NCI-H2196 treated with DMSO at 0.1 percent for 48 hours (cell line): Measurements from ENCODE around the gene SLC9A5.

Source experiments
- DNase-seq: peaks from one replicate; lab custom pipeline; 2025; ENCODE audit not compliant: unreplicated experiment; lab: John Stamatoyannopoulos, UW

The SLC9A5 gene

GRCh38 chr16:67280090-67281015, 31.6 kb downstream of the SLC9A5 start:
- no peak for DNase-seq

GRCh38 chr16:67281536-67282446, 33.0 kb downstream of the SLC9A5 start:
- no peak for DNase-seq

DNA sequence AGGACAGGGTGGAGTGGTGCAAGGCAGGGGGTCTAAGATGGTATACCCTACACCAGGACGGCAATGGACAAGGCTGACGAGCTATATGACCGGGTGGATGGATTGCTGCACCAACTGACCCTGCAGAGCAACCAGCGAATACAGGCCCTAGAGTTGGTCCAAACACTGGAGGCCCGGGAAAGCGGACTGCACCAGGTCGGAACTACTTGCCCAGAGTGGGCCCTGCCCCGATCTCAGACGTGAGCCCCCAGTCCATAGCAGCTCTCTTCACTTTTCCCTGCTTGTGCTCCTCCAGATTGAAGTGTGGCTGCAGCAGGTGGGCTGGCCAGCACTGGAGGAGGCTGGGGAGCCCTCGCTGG, 33.6 kb downstream of the SLC9A5 start:
- no peak for DNase-seq

DNA sequence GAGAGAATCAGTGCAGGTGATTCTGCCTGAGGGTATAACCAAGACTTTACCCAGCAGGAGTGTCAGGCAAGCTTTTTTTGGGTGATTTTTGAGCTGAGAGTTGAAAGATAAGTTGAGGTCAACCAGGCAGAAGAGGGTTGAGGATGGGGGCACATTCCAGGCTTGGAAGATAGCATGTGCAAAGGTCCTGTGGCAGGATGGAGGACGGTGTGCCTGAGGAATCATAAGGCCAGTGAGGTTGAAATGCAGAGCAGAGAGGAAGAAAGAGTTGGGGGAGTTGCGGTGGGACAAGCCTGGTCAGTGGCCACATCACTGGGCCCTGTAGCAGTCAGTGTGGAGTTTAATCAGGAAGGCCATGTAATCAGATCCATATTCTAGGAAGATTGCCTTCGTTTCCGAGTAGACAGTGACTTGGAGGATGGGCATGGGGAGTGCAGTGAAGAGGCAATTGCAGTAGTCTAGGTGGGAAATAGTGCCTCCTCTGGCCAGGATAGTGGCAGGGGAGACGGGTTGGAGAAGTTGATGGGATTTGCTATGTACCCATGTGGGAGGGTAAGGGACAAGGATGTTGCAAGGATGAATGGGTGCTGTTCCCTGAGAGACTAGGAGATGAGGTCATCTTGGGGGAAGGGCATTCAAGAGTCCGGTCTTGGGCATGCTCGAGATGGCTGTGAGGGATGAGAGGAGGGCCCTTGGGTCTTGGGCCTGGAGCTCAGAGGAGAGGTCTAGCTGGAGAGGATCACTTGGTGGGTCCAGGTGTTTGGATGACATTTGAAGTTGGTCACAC, 34.5 kb downstream of the SLC9A5 start:
- no peak for DNase-seq

DNA sequence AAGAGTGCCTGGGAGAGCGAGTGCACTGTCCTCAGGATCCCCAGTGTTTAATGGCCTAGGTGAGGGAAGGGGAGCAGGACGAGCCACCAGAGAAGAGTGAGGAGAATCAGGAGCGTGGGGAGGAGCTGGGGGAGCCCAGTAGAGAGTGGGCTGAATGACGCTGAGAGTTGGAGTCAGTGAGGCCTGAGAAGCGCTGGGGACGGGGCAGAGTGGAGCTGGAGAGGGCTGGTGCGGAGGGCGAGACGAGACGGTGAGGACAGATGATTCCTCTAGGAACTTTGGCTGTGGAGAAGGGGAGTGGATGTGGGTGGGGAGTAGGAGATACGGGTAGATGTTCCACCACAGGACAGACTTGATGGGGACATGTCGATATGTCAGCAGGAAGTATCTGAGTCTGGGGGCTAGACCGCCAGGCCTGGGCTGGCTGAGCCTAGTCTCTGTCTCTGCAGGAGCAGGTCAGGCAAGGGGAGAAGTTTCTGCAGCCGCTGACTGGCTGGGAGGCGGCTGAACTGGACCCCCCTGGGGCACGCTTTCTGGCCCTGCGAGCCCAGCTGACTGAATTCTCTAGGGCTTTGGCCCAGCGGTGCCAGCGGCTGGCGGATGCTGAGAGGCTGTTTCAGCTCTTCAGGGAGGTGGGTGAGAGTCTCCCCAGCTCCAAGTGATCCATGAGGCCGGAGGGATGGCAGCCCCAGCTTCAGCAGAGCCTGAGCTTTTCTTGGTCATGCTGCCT, 35.2 kb downstream of the SLC9A5 start:
- no peak for DNase-seq

GRCh38 chr16:67284699-67285646, 36.2 kb downstream of the SLC9A5 start:
- peak; percentile 77 for DNase-seq

DNA sequence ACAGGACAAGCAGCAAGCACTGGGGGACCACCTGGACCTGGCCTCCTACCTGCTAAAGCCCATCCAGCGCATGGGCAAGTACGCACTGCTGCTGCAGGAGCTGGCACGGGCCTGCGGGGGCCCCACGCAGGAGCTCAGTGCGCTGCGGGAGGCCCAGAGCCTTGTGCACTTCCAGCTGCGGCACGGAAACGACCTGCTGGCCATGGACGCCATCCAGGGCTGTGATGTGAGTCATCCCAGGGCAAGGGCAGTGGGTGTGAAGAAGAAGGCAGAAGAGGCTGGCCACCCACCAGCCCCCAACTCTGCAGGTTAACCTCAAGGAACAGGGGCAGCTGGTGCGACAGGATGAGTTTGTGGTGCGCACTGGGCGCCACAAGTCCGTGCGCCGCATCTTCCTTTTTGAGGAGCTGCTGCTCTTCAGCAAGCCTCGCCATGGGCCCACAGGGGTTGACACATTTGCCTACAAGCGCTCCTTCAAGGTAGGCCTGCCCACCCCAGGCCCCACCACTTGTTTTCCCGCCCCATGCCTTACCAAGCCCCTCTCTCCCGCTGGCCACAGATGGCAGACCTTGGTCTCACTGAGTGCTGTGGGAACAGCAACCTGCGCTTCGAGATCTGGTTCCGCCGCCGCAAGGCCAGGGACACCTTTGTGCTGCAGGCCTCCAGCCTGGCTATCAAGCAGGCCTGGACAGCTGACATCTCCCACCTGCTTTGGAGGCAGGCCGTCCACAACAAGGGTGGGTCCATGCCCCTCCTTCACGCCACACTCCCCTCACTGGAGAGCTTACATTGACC, 37.9 kb downstream of the SLC9A5 start:
- DNase-seq = no peak

DNA sequence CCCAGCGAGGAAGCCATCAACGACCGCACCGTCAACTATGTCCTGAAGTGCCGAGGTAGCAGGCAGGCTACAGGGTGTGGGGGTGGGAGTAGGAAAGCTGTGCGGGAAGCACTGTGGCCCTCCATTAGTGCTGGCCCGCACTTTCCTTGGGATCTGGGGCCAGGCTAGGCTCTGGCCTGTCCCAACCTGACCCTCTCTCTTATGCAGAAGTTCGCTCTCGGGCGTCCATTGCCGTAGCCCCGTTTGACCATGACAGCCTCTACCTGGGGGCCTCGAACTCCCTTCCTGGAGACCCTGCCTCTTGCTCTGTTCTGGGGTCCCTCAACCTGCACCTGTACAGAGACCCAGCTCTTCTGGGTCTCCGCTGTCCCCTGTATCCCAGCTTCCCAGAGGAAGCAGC, 39.2 kb downstream of the SLC9A5 start:
- no peak for DNase-seq

DNA sequence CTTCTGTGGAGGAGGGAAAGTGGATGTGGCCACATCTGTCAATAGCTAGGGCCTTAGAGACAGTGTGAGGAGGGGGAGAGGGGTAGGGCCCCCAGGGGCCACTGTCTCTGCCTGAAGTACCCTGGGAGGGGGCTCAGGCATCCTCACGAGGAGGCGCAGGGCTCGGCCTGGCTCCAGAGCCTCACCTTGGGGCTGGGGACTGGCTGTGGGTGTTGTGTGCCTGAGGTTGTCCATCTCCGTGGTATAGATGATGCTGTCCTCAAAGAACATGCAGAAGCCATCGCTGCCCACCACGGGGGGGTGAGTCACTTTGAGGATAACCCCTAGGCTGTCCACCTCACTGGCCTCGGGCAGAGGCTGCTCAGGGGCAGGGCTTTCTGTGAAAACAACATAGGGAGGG, 42.7 kb downstream of the SLC9A5 start:
- no peak for DNase-seq

GRCh38 chr16:67294171-67294757, 45.5 kb downstream of the SLC9A5 start:
- no peak for DNase-seq

GRCh38 chr16:67294938-67295361, 46.2 kb downstream of the SLC9A5 start:
- no peak for DNase-seq

DNA sequence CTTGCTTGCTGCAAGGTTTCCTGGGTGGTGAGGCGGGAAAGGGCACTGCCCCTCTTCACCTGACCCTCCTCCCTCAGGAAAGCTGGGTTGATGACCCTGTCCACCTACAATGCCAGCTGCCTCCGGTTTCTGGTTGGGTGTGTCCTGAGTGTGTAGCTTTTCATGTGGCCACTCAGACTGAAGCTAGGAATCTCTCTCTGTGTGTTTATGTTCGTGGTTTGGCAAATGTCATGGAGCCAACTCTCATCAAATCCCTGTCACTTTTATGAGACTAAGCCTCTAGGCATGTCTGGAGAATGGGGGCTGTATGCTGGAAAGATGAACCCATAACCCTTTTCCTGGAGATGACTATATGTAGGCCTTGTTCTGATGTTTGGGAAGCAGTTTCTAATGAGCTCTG, 47.6 kb downstream of the SLC9A5 start:
- no peak for DNase-seq

- no peak for DNase-seq
These were observed 49.5 kb downstream of the SLC9A5 start for GRCh38 chr16:67298277-67298676.

GRCh38 chr16:67299269-67299668, 50.5 kb downstream of the SLC9A5 start:
- DNase-seq = no peak

DNA sequence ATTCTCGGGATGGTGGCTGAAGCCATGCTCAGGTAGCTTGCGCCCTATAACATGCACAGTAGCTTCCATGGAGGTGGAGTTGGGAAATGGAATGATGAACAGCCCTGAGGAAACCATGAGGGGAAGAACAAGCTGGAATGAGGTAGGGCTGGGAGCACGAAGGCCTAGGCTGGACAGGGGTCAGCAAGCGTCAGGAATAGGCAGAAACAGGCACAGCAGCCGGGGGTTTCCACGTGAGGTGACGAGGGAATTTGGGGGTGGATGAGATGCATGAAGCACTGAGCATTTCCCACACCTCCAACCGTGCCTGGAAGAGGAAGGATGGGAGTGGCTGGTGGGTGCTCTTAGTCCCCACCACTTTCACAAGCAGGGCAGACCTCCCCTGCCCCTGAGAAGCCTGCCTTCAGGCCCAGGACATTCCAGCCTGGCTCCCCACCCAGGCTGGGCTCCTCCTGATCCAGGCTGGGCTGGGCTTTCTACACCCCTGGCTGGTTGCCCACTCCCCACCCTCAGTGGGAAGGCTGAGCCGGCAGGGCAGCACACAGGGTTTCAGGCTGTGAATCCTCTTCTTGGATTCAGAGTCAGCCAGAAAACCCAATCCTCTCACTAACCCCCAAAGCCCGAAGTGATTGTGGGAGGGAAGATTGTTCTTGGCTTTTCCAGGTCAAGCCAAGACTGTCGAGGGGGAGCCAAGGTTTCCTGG, 52.5 kb downstream of the SLC9A5 start:
- DNase-seq = no peak

DNA sequence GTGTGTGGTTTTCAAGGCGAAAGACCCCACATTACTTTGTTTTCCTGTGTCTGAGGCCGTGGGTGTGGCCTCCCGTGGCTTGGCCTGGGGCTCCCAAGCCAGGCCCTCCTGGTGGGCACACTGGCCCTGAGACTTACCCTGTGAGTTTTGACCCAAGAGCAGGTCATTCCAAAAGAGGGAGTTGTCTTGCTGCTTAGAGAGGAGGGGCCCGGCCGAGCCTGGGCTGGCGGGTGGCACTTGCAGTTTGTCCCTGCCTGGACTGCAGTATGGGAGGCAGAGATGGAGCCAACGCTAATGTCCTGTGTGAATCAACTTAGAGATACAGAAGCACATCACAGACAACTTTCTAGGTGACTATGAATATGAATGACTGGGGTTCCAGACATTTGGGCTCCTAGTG, 53.3 kb downstream of the SLC9A5 start:
- DNase-seq = no peak

- no peak for DNase-seq
These were observed 54.2 kb downstream of the SLC9A5 start for GRCh38 chr16:67302970-67303369.

DNA sequence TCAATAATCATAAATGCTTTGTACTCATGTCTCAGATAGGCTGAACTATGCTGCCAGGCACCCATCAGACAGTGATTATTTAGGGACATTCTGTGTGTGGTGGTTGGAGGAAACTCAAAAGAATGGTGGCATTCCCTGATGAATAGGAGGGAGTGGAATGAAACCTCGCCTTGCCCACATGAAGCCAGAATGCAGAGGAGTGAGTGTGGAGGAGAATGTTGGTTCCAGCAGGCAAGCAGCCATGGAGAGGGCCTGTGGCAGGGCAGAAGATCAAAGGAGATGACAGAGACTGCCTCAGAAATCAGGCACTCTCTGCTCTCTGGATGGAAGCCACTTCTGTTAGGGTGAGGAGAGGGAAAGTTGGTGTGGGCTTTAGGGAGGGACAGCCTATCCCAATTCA, 55.2 kb downstream of the SLC9A5 start:
- DNase-seq = no peak
